Measurements from ENCODE around the gene PSMA3.

DNA sequence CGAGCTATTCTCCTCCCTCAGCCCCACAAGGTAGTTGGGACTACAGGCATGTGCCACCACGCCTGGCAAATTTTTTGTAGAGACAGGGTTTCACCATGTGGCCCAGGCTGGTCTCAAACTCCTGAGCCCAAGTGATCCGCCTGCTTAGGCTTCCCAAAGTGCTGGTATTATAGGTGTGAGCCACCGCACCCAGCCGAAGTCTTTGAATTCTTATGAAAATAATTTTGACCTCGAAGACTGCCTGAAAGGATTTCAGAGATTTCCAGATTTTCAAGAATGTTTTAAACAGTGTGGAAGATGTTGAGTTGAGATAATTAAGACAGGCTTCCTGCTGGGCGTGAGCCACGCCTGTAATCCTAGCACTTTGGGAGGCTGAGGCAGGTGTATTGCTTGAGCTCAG, 5.0 kb downstream of the PSMA3 start:
- TF ChIP-seq, protein P1, sequence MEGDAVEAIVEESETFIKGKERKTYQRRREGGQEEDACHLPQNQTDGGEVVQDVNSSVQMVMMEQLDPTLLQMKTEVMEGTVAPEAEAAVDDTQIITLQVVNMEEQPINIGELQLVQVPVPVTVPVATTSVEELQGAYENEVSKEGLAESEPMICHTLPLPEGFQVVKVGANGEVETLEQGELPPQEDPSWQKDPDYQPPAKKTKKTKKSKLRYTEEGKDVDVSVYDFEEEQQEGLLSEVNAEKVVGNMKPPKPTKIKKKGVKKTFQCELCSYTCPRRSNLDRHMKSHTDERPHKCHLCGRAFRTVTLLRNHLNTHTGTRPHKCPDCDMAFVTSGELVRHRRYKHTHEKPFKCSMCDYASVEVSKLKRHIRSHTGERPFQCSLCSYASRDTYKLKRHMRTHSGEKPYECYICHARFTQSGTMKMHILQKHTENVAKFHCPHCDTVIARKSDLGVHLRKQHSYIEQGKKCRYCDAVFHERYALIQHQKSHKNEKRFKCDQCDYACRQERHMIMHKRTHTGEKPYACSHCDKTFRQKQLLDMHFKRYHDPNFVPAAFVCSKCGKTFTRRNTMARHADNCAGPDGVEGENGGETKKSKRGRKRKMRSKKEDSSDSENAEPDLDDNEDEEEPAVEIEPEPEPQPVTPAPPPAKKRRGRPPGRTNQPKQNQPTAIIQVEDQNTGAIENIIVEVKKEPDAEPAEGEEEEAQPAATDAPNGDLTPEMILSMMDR (conservative IDR thresholded peaks at IDR 0.05; ENCODE audit: low read length), result no peak
- no peak for TF ChIP-seq EZH2phosphoT487 (IDR thresholded peaks at IDR 0.05; ENCODE audit: borderline replicate concordance)

Measured in Loucy (cell line).